Omental fat pad (tissue), 4 donors: ENCODE measurements around the gene ALOXE3. TPM values are rescaled to one million over a fixed set of nuclear protein-coding genes. Genes with fewer than 3 reads are reported as not detected.

Experiments used
- ATAC-seq: fragments of 150-250 bp; one replicate; pipeline ENCODE4 v1.9.1; 2016; ENCODE audit warnings: mild to moderate bottlenecking, moderate library complexity; ENCODE audit not compliant: low FRiP score
- DNase-seq: peaks from one replicate; pipeline ENCODE4 v3.0.0-alpha.2; 2019; ENCODE audit warnings: low spot score
- CTCF ChIP-seq, 3 donors: fragments of 450-650 bp; IDR thresholded peaks; one replicate each; pipeline ENCODE4 v1.5.1; 2016 to 2017; ENCODE audit warnings: antibody characterized with exemption in 3 of 3, mild to moderate bottlenecking in 3 of 3, moderate library complexity in 2 of 3
- total RNA-seq, 4 donors: library from RNA; depleted of rRNA; stranded (reverse); fragments of >200 nt; gene quantifications; one replicate each; pipeline ENCODE4 v1.1.0, GENCODE V29; 2016

Gene ALOXE3
- total RNA-seq, 4 donors from 2014 or later, result 0.09 to 0.24 TPM; not detected in 2

GRCh38 chr17:8123695-8124349 lies 5.5 kb upstream of the ALOXE3 start, which contains the start of gene HES7:
TSS of gene HES7 (minus strand) at chr17:8124106. CDS start at chr17:8124084, 22 bp downstream.
- no peak for TF ChIP-seq CTCF (IDR thresholded peaks at IDR 0.05)
- ATAC-seq (no peak), DNase-seq (no peak)

GRCh38 chr17:8122924-8123694 lies 4.8 kb upstream of the ALOXE3 start:
- ATAC-seq, result no peak
- no peak for TF ChIP-seq CTCF (IDR thresholded peaks at IDR 0.05)
- no peak for DNase-seq

DNA sequence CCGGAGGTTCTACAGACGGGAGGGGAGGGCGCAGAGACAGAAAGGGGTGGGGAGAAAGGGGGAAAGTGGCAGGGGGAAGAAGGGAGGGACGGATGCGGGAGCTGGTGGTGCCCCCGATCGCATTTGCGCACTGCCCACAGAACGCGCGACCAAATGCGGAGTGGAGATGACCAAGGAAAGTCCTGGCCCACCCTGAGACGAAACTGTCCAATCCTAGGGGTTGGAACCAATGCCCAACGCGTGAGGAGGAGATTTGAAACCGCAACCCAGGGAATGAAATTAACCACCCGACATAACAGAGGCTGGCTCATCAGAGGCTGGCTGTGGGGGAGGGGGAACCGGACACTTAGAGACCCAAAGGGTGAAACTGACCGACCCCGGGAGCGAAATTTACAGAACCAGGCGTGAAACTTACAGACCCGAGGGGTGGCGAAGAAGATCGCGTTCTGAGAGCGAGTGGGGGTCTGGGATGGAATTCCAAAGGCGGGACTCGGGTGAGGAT lies 4.2 kb upstream of the ALOXE3 start:
- ATAC-seq (no peak), DNase-seq (no peak)
- TF ChIP-seq CTCF (IDR thresholded peaks at IDR 0.05), result no peak

DNA sequence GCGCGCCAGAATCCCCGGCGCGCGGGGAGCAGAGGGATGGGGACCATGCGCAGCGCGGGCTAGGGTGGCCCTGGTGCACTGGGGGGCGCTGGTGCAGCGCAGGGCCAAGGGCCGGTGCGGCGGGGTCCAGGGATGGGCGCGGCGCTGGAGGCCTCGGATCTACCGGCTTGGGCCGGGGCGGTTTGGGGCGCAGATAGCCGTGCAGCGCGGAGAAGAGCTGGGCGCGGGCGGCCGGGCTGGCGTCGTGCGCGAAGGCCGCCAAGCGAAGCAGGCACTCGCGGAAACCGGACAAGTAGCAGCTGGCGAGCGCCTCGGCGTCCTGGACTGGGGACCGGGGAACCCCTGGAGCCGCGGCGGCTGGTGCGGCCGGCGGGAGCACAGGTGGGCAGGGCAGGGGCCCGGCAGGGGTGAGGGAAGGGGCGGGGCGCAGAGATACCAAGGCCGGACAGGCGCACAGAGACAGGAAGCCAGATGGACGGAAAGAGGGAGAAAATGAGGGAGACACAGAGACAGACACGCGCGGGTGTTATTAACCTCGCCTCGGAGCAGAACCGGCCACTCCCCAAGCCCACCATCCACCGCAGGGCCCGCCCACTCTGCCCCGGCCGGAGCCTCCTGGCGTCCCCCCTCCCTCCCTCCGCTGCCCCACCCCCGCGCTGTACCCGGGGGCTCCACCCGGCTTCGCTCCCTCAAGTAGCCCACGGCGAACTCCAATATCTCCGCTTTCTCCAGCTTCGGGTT lies 3.5 kb upstream of the ALOXE3 start:
- DNase-seq, result no peak
- no peak for TF ChIP-seq CTCF (IDR thresholded peaks at IDR 0.05)
- no peak for ATAC-seq

GRCh38 chr17:8121407-8121680 lies 3.0 kb upstream of the ALOXE3 start:
- no peak for TF ChIP-seq CTCF (IDR thresholded peaks at IDR 0.05)
- DNase-seq (no peak), ATAC-seq (no peak)

- no peak for TF ChIP-seq CTCF (IDR thresholded peaks at IDR 0.05)
- ATAC-seq, result no peak
- no peak for DNase-seq
Observed at GRCh38 chr17:8120520-8121406, 2.4 kb upstream of the ALOXE3 start.
